H1 (cell line): Measurements from ENCODE around the gene MAPK8.

Experiments used
- ATF2 ChIP-seq: IDR thresholded peaks from 2 replicates; pipeline ENCODE4 v1.6.1; 2012; ENCODE audit warnings: low read length, inconsistent platforms
- CTCF ChIP-seq, 3 experiments: IDR thresholded peaks; 1 replicate in 2 of 3; 2 replicates in 1 of 3; pipeline versions ENCODE4 v1.5.1 to v1.6.1; 2011; ENCODE audit warnings: low read length in 3 of 3, mild to moderate bottlenecking in 3 of 3, inconsistent platforms in 2 of 3, low read depth in 1 of 3, moderate library complexity in 1 of 3; ENCODE audit not compliant: insufficient read depth in 1 of 3; ENCODE audit errors: control extremely low read depth in 1 of 3
- EZH2 ChIP-seq: fragments of 200-600 bp; sonication (generic); IDR thresholded peaks from 2 replicates; pipeline ENCODE4 v1.7.1; 2012; ENCODE audit warnings: low read depth, mild to moderate bottlenecking, moderate library complexity, low read length, inconsistent platforms; ENCODE audit not compliant: severe bottlenecking
- GABPA ChIP-seq: IDR thresholded peaks from 2 replicates; pipeline ENCODE4 v1.6.1; 2011; ENCODE audit warnings: mild to moderate bottlenecking, low read length, moderate library complexity, borderline replicate concordance; ENCODE audit not compliant: insufficient read depth
- KDM1A ChIP-seq: fragments of 200-600, 300-600 bp; sonication (generic); IDR thresholded peaks from 2 replicates; pipeline ENCODE4 v1.7.1; 2016; ENCODE audit warnings: mild to moderate bottlenecking, low read length, borderline replicate concordance
- POLR2A ChIP-seq, 2 experiments: IDR thresholded peaks; 1 replicate in 1 of 2; 2 replicates in 1 of 2; pipeline ENCODE4 v1.6.1; 2011; ENCODE audit warnings: low read depth in 2 of 2, low read length in 2 of 2, mild to moderate bottlenecking in 2 of 2; ENCODE audit errors: control extremely low read depth in 1 of 2
- POLR2AphosphoS5 ChIP-seq: IDR thresholded peaks from 2 replicates; pipeline ENCODE4 v1.6.1; 2011; ENCODE audit warnings: low read depth, low read length
- RAD21 ChIP-seq, 2 experiments: IDR thresholded peaks in 1 of 2; conservative IDR thresholded peaks in 1 of 2; 2 replicates each; pipeline ENCODE4 v1.6.1; 2011; ENCODE audit warnings: low read depth in 2 of 2, low read length in 2 of 2, improper control_type of control experiment in 1 of 2, inconsistent platforms in 1 of 2, mild to moderate bottlenecking in 1 of 2, moderate library complexity in 1 of 2
- TAF1 ChIP-seq: IDR thresholded peaks from 2 replicates; pipeline ENCODE4 v1.6.1; 2011; ENCODE audit warnings: mild to moderate bottlenecking, low read depth, low read length
- TCF12 ChIP-seq: IDR thresholded peaks from 2 replicates; pipeline ENCODE4 v1.6.1; 2011; ENCODE audit warnings: low read depth, mild to moderate bottlenecking, low read length
- TEAD4 ChIP-seq: IDR thresholded peaks from 2 replicates; pipeline ENCODE4 v1.6.1; 2012; ENCODE audit warnings: low read depth, low read length, inconsistent platforms, mixed read lengths
- USF2 ChIP-seq: IDR thresholded peaks from 2 replicates; pipeline ENCODE4 v1.6.1; 2011; ENCODE audit warnings: low read length, improper control_type of control experiment

GRCh38 chr10:48384699-48384982 is 78.2 kb downstream of the MAPK8 start:
- TF ChIP-seq TCF12 (no peak), POLR2AphosphoS5 (no peak), RAD21 (IDR thresholded peaks at IDR 0.05 in 1 of 2, conservative IDR thresholded peaks at IDR 0.05 in 1 of 2; ENCODE audit: low read depth in 2 of 2, low read length in 2 of 2) (no peak), CTCF (IDR thresholded peaks at IDR 0.05; ENCODE audit: control extremely low read depth in 1 of 3, insufficient read depth in 1 of 3, low read depth in 1 of 3, low read length in 3 of 3) (no peak), ATF2 (no peak), TAF1 (no peak), POLR2A (IDR thresholded peaks at IDR 0.05; ENCODE audit: control extremely low read depth in 1 of 2, low read depth in 2 of 2, low read length in 2 of 2) (no peak), GABPA (no peak), USF2 (no peak), KDM1A (no peak), TEAD4 (no peak), EZH2 (no peak)
